AG04449 (cell line): ENCODE results near the gene PHC2.

Source experiments
- CTCF ChIA-PET: fragments of 350-600 bp; formaldehyde crosslinking; extraction: SDS; loops from one replicate; lab custom pipeline; 2021; ENCODE audit warnings: antibody characterized with exemption; lab: Yijun Ruan, JAX
- POLR2A ChIA-PET: fragments of 400-600, 350-600 bp; formaldehyde crosslinking; extraction: SDS; loops from one replicate; lab custom pipeline; 2020; ENCODE audit warnings: antibody characterized with exemption, inconsistent platforms; lab: Yijun Ruan, JAX
- DNase-seq: peaks from one replicate; pipeline ENCODE4 v3.0.0-alpha.2; 2010; ENCODE audit warnings: low read depth, low spot score
- H3K4me3 ChIP-seq: 2 replicates; pipeline ENCODE4 v1.5.1; 2011; ENCODE audit warnings: low read depth, mild to moderate bottlenecking, control low read depth, low read length
- TF ChIP-seq, protein P1 (sequence below): IDR thresholded peaks from one replicate; pipeline ENCODE4 v1.5.1; 2011; ENCODE audit warnings: mild to moderate bottlenecking, moderate library complexity, low read length, control low read depth, inconsistent platforms; ENCODE audit not compliant: insufficient read depth; ENCODE audit errors: missing control alignments

Gene PHC2

DNA sequence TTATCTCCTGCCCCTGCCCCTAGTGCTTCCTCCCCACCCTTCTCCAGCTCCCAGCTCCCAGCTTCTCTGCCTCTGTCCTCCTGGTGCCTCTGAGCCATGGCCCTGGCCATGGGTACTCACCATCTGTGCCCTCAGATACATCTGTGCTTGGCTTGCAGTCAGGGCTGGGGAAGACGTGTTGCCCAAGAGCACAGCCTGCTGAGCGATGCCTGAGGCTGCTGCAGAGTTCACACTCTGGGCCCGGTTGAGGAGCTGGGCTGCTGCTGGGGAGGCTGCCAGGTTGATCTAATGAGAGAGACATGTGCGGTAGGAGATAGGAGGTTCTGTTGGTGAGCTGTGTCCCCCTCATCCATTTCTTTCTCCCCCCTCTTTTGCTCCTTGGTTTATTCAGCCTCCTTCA, 60.6 kb downstream of the PHC2 start:
- CTCF ChIA-PET: interaction anchor here (0.8 to 11.9 kb wide), 12 partner anchors 8 to 152 kb away, joined by 3 to 203 read pairs (median 4); partner anchors contain the start of gene ZSCAN20
- TF ChIP-seq, protein P1, sequence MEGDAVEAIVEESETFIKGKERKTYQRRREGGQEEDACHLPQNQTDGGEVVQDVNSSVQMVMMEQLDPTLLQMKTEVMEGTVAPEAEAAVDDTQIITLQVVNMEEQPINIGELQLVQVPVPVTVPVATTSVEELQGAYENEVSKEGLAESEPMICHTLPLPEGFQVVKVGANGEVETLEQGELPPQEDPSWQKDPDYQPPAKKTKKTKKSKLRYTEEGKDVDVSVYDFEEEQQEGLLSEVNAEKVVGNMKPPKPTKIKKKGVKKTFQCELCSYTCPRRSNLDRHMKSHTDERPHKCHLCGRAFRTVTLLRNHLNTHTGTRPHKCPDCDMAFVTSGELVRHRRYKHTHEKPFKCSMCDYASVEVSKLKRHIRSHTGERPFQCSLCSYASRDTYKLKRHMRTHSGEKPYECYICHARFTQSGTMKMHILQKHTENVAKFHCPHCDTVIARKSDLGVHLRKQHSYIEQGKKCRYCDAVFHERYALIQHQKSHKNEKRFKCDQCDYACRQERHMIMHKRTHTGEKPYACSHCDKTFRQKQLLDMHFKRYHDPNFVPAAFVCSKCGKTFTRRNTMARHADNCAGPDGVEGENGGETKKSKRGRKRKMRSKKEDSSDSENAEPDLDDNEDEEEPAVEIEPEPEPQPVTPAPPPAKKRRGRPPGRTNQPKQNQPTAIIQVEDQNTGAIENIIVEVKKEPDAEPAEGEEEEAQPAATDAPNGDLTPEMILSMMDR: no peak
- H3K4me3 ChIP-seq: no peak overlapping the region
- no peak for DNase-seq
- POLR2A ChIA-PET: no interaction called here

DNA sequence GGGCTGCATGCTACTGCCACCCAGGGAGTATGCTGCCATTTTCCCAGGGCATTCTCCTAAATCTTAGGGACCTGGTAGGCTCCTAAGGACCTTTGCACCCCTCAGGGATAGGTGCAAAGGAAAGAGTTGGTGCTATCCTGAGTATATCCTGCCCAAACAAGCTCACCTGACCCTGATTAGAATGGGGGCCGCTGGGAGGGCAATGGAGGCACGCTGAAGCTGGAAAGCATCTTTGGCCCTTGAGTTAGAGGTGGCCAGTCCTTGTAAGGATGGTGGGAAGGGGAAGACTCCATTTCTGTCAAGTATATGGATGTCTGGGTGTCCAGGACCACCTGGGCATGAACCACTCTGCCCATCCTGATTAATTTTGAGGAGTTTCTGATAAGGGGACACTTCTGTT, 61.1 kb downstream of the PHC2 start:
- CTCF ChIA-PET: interaction anchor here (0.9 to 11.9 kb wide), 13 partner anchors 8 to 100 kb away, joined by 3 to 203 read pairs (median 6); partner anchors contain the start of gene ZSCAN20
- H3K4me3 ChIP-seq: no peak overlapping the region
- no peak for DNase-seq
- POLR2A ChIA-PET: no interaction called here
- TF ChIP-seq, protein P1: no peak

DNA sequence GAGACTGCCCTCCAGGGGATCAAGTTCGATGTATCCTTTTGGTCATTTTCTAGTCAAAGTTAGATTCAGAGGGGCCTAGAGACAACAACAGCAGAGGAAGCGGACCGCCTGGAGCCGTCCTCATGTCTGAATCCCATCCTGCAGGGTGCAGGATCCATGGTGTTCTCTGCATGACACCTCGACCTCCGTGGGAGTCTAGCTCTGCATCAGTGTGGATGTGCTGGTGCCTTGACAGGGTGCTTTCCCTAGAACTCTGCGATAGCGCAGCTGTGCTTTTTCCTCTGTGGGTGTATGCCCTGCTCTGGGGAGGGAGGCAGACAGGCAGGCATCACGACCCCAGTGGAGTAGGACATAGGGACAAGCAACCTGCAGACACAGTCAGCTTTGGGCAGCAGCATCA, 61.8 kb downstream of the PHC2 start:
- no peak for DNase-seq
- H3K4me3 ChIP-seq: no peak overlapping the region
- ChIA-PET POLR2A (no interaction called here), CTCF (interaction anchor here (0.7 to 11.9 kb wide), 13 partner anchors 10 to 101 kb away, joined by 3 to 203 read pairs (median 7); partner anchors contain the start of gene ZSCAN20)
- TF ChIP-seq, protein P1: no peak

DNA sequence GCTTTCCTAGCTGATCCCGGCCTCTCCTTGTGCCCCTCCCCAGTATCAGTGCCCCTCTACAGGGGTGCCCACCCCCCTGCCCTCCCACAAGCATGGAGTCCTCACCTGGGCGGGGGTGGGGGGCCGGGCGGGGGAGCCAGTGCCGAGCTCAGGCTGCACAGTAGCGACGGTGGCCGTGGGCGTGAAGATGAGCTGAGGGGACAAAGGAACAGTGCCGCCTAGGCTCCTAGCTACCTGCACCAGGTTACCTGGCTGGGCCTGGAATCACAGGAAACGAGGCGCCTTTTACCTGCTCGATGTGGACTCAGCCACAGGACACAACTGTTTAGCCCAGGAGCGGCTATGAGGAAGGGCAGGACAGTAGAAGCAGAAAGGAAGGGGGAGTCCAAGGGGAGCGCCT, 62.5 kb downstream of the PHC2 start:
- no peak overlapping the region for H3K4me3 ChIP-seq
- POLR2A ChIA-PET: no interaction called here
- TF ChIP-seq, protein P1: no peak
- DNase-seq: no peak
- CTCF ChIA-PET: interaction anchor here (0.7 to 11.9 kb wide), 15 partner anchors 8 to 101 kb away, joined by 3 to 203 read pairs (median 7); partner anchors contain the start of gene ZSCAN20

DNA sequence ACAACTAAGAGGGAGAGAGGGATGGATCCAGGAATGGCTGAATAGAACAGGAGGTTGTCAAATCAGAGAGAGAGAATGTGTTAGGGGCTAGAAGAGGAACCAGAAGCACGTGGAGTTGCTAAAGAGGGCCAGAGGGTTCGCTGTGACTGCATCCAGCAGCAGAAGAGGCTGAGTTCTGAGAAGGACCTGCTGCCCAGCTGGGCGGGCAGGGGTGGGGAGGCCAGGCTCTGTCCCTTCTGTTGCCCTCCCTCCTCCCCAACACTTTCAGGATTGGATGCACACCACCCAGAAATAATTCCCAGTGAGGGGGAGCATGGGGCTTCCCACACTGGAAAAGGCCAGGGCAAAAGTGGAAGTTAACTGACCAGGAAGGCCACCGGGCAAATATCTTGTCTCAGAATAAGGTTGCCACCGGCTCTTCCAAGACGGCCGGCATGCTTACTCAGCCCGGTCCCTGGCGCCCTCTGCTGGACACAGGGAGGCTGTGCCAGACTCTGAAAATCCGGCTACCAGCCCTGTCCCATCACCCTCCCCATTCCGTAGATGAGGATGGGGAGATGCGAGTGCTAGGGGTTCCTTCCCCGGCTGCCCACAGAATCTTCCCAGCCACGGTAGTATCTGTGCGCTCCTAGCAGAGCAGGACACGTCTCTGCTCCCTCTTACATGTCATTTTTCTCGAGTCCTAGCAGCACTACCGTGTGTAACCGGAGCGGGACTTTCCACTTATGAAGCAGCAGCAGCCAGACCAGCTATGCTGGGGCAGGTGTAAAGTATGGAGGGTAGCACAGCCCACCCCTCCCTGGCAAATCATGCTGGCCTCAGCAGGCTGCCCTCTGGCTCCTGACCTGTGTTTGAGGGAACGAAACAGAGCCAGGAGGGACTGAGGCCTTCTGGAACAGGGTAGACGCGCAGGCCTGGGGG, 63.1 kb downstream of the PHC2 start:
- TF ChIP-seq, protein P1: peak; percentile 97
- H3K4me3 ChIP-seq: no peak overlapping the region
- ChIA-PET POLR2A (no interaction called here), CTCF (interaction anchor here (0.7 to 11.9 kb wide), 17 partner anchors 8 to 102 kb away, joined by 3 to 203 read pairs (median 7); partner anchors contain the start of gene ZSCAN20)
- DNase-seq: no peak
